HepG2 (cell line): ENCODE measurements around the gene P2RX6. TPM values are rescaled to one million over a fixed set of nuclear protein-coding genes. Genes with fewer than 3 reads are reported as not detected.

Experiments used
- ASH2L ChIP-seq: fragments of 300-600, 200-600 bp; sonication (generic); IDR thresholded peaks from 2 replicates; pipeline ENCODE4 v1.7.0; 2017; ENCODE audit warnings: low read depth, mild to moderate bottlenecking, moderate library complexity, mixed read lengths, low read length; ENCODE audit not compliant: insufficient read length
- ATRX ChIP-seq: sonication (generic); formaldehyde crosslinking; IDR thresholded peaks from 2 replicates; pipeline ENCODE4 v1.4.0; 2020; ENCODE audit warnings: missing genetic modification reagents, borderline replicate concordance
- BHLHE40 ChIP-seq: IDR thresholded peaks from 2 replicates; pipeline ENCODE4 v1.6.1; 2011; ENCODE audit warnings: low read length, improper control_type of control experiment
- CREB1 ChIP-seq, 2 experiments: fragments of 450-650 bp in 1 of 2; IDR thresholded peaks; 2 replicates each; pipeline ENCODE4 v1.6.1; 2016 to 2017; ENCODE audit warnings: control low read depth in 1 of 2, mild to moderate bottlenecking in 1 of 2, missing compliant biosample characterization in 1 of 2, missing genetic modification characterization in 1 of 2
- DMAP1 ChIP-seq: IDR thresholded peaks from 2 replicates; pipeline ENCODE4 v1.6.1; 2016
- EED ChIP-seq: sonication (generic); formaldehyde crosslinking; IDR thresholded peaks from 2 replicates; pipeline ENCODE4 v1.5.0; 2020; ENCODE audit warnings: mild to moderate bottlenecking, missing genetic modification reagents
- HDAC2 ChIP-seq: sonication (generic); formaldehyde crosslinking; IDR thresholded peaks from 2 replicates; pipeline ENCODE4 v1.4.0; 2020; ENCODE audit warnings: missing genetic modification reagents
- KAT2B ChIP-seq: fragments of 150-350 bp; IDR thresholded peaks from 2 replicates; pipeline ENCODE4 v1.6.1; 2014; ENCODE audit warnings: low read depth, low read length, borderline replicate concordance
- KDM1A ChIP-seq: IDR thresholded peaks from 2 replicates; pipeline ENCODE4 v1.6.1; 2016; ENCODE audit warnings: missing compliant biosample characterization
- KLF15 ChIP-seq: sonication (generic); formaldehyde crosslinking; IDR thresholded peaks from 2 replicates; pipeline ENCODE4 v1.8.1; 2023; ENCODE audit warnings: borderline replicate concordance, mild to moderate bottlenecking, inconsistent platforms, missing genetic modification reagents, mixed read lengths
- KLF16 ChIP-seq, 2 experiments: sonication (generic) in 1 of 2; formaldehyde crosslinking in 1 of 2; IDR thresholded peaks; 2 replicates each; pipeline versions ENCODE4 v1.6.1 to v1.8.0; 2016 to 2023; ENCODE audit warnings: missing genetic modification reagents in 2 of 2, missing compliant biosample characterization in 1 of 2
- KLF9 ChIP-seq: IDR thresholded peaks from 2 replicates; pipeline ENCODE4 v1.6.1; 2016; ENCODE audit warnings: low read depth
- MAF1 ChIP-seq: sonication (generic); formaldehyde crosslinking; IDR thresholded peaks from 2 replicates; pipeline ENCODE4 v1.5.0; 2020; ENCODE audit warnings: missing genetic modification reagents, borderline replicate concordance
- MIXL1 ChIP-seq: IDR thresholded peaks from 2 replicates; pipeline ENCODE4 v1.6.1; 2016
- MTA3 ChIP-seq: sonication (generic); formaldehyde crosslinking; IDR thresholded peaks from 2 replicates; pipeline ENCODE4 v1.4.0; 2020; ENCODE audit warnings: missing genetic modification reagents
- MYNN ChIP-seq: sonication (generic); formaldehyde crosslinking; IDR thresholded peaks from 2 replicates; pipeline ENCODE4 v1.4.0; 2020; ENCODE audit warnings: mild to moderate bottlenecking, low read depth, missing genetic modification reagents
- SCMH1 ChIP-seq: sonication (generic); formaldehyde crosslinking; IDR thresholded peaks from 2 replicates; pipeline ENCODE4 v1.9.0; 2021; ENCODE audit warnings: missing genetic modification reagents, mild to moderate bottlenecking, borderline replicate concordance
- SMARCC2 ChIP-seq: fragments of 450-650 bp; IDR thresholded peaks from 2 replicates; pipeline ENCODE4 v1.6.1; 2017; ENCODE audit warnings: antibody characterized with exemption, mild to moderate bottlenecking
- ZNF841 ChIP-seq: sonication (generic); formaldehyde crosslinking; IDR thresholded peaks from 2 replicates; pipeline ENCODE4 v1.8.1; 2023; ENCODE audit warnings: missing genetic modification reagents, borderline replicate concordance
- polyA plus RNA-seq, 8 experiments: library from polyadenylated mRNA; depleted of rRNA in 3 of 8; stranded (reverse) in 7 of 8; unstranded in 1 of 8; fragments of >200 nt; fragmentation: Illumina TruSeq in 4 of 8; extraction: Trizol in 4 of 8; gene quantifications; 2 replicates each; pipeline versions ENCODE4 v1.2.1 to v1.2.3, GENCODE V29; 2011 to 2016; ENCODE audit warnings: low read depth in 4 of 8, missing spikeins in 1 of 8, mixed read lengths in 1 of 8; ENCODE audit not compliant: insufficient read depth in 1 of 8
- total RNA-seq, 5 experiments: library from RNA; depleted of rRNA; stranded (reverse); fragments of >200 nt; fragmentation: Illumina TruSeq; extraction: Trizol; gene quantifications; 2 replicates each; pipeline ENCODE4 v1.2.3, GENCODE V29; 2016; ENCODE audit warnings: low read depth in 1 of 5
- TF ChIP-seq, protein P1 (sequence below): IDR thresholded peaks from 2 replicates; pipeline ENCODE4 v1.6.1; 2016; ENCODE audit warnings: low read depth, missing genetic modification reagents, missing compliant biosample characterization
- TF ChIP-seq, protein P2 (sequence below): IDR thresholded peaks from 2 replicates; pipeline ENCODE4 v1.6.1; 2018; ENCODE audit warnings: missing genetic modification reagents
- TF ChIP-seq, protein P3 (sequence below): IDR thresholded peaks from 2 replicates; pipeline ENCODE4 v1.6.1; 2016; ENCODE audit warnings: low read depth
- TF ChIP-seq, protein P4 (sequence below): sonication (generic); formaldehyde crosslinking; IDR thresholded peaks from 2 replicates; pipeline ENCODE4 v1.8.0; 2022; ENCODE audit warnings: mild to moderate bottlenecking, missing genetic modification reagents, moderate library complexity

Gene P2RX6
- total and polyA plus RNA-seq, 2 of the 13 experiments (the other 11 are each of a cell fraction or from before 2014, with no cell fraction given), result 0.04 to 0.12 TPM

DNA sequence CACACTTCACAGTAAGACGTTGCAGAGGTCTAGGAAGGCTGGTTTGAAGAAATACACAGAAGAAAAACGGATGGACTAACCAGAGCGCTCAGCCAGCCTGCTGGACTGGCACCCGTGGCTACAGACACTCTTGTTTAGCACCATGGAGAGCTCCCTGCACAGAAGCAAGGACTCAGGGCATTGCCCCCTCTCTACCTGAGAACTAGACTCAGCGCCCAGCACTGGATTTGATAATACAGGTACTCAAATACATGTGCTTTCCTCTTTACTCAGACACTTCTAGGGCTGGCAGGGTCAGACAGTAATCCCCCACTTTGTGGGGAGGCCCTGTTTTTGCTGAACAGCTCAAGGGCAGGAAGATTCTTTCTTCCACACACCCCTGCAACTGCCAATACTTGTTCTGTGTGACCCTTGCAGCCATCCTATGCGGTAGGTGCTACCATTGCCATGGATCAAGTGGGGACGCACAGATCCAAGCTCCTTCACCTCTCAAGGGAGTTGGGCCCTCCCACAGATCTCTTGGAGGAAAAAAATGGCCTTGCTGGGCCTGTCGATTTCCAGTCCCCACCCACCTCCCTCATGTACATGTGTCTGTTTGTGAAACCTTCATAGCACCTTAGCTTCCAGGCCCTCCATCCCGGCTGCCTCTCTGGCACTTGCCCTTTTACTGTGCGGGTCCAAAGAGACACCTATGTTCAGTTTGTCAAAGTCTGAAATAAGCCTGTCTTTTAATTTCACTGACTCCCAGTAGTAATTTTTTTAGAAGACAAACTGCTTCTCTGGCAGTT, 5.1 kb upstream of the P2RX6 start (continued):
- TF ChIP-seq ASH2L (no peak), SCMH1 (CRISPR knock-in tag) (no peak), MIXL1 (CRISPR knock-in tag) (peak; percentile 93), ATRX (CRISPR knock-in tag) (no peak), KLF9 (CRISPR knock-in tag) (peak; percentile 82; the same call in 1 of the 2 replicates), MAF1 (CRISPR knock-in tag) (no peak), KLF16 (CRISPR knock-in tag; IDR thresholded peaks at IDR 0.05) (peak in 1 of 2 experiments; percentile 96; a peak in 2 of 4 replicates), MYNN (CRISPR knock-in tag) (peak; percentile 80; the same call in 1 of the 2 replicates), ZNF841 (CRISPR knock-in tag) (no peak), HDAC2 (CRISPR knock-in tag) (peak; percentile 84), DMAP1 (no peak), KDM1A (CRISPR knock-in tag) (no peak), KLF15 (no peak), EED (CRISPR knock-in tag) (no peak), BHLHE40 (no peak), MTA3 (CRISPR knock-in tag) (no peak), SMARCC2 (no peak), CREB1 (IDR thresholded peaks at IDR 0.05) (no peak), CREB1 (CRISPR knock-in tag; IDR thresholded peaks at IDR 0.05) (no peak), KAT2B (no peak)
- TF ChIP-seq, protein P1, sequence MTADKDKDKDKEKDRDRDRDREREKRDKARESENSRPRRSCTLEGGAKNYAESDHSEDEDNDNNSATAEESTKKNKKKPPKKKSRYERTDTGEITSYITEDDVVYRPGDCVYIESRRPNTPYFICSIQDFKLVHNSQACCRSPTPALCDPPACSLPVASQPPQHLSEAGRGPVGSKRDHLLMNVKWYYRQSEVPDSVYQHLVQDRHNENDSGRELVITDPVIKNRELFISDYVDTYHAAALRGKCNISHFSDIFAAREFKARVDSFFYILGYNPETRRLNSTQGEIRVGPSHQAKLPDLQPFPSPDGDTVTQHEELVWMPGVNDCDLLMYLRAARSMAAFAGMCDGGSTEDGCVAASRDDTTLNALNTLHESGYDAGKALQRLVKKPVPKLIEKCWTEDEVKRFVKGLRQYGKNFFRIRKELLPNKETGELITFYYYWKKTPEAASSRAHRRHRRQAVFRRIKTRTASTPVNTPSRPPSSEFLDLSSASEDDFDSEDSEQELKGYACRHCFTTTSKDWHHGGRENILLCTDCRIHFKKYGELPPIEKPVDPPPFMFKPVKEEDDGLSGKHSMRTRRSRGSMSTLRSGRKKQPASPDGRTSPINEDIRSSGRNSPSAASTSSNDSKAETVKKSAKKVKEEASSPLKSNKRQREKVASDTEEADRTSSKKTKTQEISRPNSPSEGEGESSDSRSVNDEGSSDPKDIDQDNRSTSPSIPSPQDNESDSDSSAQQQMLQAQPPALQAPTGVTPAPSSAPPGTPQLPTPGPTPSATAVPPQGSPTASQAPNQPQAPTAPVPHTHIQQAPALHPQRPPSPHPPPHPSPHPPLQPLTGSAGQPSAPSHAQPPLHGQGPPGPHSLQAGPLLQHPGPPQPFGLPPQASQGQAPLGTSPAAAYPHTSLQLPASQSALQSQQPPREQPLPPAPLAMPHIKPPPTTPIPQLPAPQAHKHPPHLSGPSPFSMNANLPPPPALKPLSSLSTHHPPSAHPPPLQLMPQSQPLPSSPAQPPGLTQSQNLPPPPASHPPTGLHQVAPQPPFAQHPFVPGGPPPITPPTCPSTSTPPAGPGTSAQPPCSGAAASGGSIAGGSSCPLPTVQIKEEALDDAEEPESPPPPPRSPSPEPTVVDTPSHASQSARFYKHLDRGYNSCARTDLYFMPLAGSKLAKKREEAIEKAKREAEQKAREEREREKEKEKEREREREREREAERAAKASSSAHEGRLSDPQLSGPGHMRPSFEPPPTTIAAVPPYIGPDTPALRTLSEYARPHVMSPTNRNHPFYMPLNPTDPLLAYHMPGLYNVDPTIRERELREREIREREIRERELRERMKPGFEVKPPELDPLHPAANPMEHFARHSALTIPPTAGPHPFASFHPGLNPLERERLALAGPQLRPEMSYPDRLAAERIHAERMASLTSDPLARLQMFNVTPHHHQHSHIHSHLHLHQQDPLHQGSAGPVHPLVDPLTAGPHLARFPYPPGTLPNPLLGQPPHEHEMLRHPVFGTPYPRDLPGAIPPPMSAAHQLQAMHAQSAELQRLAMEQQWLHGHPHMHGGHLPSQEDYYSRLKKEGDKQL (CRISPR knock-in tag), result no peak
- TF ChIP-seq, protein P2, sequence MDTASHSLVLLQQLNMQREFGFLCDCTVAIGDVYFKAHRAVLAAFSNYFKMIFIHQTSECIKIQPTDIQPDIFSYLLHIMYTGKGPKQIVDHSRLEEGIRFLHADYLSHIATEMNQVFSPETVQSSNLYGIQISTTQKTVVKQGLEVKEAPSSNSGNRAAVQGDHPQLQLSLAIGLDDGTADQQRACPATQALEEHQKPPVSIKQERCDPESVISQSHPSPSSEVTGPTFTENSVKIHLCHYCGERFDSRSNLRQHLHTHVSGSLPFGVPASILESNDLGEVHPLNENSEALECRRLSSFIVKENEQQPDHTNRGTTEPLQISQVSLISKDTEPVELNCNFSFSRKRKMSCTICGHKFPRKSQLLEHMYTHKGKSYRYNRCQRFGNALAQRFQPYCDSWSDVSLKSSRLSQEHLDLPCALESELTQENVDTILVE (CRISPR knock-in tag), result peak; percentile 90
- TF ChIP-seq, protein P3, sequence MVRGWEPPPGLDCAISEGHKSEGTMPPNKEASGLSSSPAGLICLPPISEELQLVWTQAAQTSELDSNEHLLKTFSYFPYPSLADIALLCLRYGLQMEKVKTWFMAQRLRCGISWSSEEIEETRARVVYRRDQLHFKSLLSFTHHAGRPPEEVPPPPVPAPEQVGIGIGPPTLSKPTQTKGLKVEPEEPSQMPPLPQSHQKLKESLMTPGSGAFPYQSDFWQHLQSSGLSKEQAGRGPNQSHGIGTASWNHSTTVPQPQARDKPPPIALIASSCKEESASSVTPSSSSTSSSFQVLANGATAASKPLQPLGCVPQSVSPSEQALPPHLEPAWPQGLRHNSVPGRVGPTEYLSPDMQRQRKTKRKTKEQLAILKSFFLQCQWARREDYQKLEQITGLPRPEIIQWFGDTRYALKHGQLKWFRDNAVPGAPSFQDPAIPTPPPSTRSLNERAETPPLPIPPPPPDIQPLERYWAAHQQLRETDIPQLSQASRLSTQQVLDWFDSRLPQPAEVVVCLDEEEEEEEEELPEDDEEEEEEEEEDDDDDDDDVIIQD (CRISPR knock-in tag), result peak; percentile 53; the same call in 1 of the 2 replicates
- TF ChIP-seq, protein P4, sequence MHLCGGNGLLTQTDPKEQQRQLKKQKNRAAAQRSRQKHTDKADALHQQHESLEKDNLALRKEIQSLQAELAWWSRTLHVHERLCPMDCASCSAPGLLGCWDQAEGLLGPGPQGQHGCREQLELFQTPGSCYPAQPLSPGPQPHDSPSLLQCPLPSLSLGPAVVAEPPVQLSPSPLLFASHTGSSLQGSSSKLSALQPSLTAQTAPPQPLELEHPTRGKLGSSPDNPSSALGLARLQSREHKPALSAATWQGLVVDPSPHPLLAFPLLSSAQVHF (CRISPR knock-in tag), result no peak
